VCaP (cell line): ENCODE data around the gene BRD7.

ENCODE experiments used
- H3K27ac ChIP-seq: fragments of 450-650 bp; 2 replicates; pipeline ENCODE4 v1.5.1; 2017
- TF ChIP-seq, protein P1 (sequence below): fragments of 450-650 bp; conservative IDR thresholded peaks from 2 replicates; pipeline ENCODE4 v1.5.1; 2017; ENCODE audit warnings: mild to moderate bottlenecking, moderate library complexity

The BRD7 gene

DNA sequence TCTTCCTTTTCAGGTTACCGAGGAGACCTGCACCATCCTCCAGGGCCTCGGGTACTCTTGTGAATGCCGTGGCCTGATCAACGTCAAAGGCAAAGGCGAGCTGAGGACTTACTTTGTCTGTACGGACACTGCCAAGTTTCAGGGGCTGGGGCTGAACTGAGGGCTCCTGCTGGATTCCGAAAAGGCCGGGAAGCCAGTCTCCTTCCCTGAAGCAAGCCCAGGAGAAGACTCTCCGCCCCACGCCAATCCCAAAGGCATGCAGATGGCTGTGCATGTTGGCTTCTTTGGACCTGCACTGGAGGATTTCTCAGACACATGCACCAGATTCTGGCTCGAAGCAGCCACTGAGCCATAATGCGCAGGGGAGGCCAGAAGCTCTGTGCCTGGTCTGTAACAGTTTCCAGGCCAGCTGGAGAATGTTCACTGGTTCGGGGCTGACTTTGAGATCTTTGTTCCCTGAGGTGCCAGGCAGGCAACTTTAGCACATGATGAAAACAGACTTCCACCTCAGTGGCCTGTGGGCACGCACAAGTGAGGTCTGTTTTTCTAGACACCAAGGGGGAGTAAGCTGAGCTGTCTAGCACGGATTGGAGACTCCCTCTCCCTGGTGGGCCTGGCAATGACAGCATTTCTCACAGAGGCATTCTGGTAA, 53.3 kb downstream of the BRD7 start:
- no peak overlapping the region for H3K27ac ChIP-seq
- TF ChIP-seq, protein P1, sequence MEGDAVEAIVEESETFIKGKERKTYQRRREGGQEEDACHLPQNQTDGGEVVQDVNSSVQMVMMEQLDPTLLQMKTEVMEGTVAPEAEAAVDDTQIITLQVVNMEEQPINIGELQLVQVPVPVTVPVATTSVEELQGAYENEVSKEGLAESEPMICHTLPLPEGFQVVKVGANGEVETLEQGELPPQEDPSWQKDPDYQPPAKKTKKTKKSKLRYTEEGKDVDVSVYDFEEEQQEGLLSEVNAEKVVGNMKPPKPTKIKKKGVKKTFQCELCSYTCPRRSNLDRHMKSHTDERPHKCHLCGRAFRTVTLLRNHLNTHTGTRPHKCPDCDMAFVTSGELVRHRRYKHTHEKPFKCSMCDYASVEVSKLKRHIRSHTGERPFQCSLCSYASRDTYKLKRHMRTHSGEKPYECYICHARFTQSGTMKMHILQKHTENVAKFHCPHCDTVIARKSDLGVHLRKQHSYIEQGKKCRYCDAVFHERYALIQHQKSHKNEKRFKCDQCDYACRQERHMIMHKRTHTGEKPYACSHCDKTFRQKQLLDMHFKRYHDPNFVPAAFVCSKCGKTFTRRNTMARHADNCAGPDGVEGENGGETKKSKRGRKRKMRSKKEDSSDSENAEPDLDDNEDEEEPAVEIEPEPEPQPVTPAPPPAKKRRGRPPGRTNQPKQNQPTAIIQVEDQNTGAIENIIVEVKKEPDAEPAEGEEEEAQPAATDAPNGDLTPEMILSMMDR: no peak

DNA sequence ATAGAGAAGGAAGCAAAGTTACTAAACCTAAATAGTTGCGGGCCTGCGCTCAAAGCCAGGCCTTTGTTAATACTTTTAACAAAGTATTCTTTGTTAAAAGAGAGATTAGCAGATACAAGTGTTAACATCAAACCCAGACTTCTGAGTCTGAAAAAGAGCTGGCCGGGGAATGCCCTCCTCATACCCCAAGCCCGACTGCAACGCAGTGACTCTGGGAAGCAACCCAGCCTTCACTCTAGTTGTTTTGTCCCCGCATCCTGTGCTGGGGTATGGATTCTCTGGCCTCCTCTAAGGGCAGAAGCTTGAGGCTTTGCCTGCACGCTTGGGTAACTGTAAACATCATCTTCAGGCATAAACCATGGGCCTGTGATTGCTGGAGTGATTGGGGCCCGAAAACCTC, 54.1 kb downstream of the BRD7 start:
- no peak overlapping the region for H3K27ac ChIP-seq
- TF ChIP-seq, protein P1: no peak

DNA sequence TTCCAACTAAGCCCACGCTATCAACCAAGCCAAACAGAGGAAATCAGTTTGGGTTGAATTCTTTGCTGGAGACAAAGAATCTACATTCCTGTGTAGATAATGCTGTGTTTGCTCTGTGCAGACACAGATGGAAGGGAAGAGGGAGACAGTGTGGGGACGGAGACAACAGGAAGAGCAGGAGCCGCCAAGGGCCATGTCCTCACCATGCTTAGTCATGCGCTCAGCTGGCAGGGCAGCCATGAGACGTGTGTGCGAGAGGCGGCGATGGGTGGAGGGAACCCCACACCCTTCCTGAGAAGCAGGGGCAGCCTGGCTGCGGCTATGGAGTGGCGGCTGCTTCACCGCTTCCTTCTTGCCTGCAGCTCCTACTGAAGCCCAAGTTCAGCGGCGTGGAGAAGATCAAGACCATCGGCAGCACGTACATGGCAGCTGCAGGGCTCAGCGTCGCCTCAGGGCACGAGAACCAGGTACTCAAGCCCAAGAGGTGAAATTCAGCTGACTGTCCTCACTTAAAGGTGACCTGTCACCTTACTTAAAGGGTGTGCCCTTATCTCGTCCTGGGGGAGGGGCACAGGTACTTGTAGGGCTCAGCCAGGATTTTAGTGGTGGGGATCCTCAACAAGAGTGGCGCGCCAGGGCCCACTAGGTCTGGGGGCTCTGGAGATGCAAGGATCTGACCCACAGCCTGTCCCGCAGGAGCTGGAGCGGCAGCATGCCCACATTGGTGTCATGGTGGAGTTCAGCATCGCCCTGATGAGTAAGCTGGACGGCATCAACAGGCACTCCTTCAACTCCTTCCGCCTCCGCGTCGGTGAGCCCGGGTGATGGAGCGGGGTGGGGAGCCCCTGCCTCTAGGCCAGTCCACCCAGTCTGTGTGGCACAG, 55.0 kb downstream of the BRD7 start:
- TF ChIP-seq, protein P1: no peak
- H3K27ac ChIP-seq: no peak overlapping the region

DNA sequence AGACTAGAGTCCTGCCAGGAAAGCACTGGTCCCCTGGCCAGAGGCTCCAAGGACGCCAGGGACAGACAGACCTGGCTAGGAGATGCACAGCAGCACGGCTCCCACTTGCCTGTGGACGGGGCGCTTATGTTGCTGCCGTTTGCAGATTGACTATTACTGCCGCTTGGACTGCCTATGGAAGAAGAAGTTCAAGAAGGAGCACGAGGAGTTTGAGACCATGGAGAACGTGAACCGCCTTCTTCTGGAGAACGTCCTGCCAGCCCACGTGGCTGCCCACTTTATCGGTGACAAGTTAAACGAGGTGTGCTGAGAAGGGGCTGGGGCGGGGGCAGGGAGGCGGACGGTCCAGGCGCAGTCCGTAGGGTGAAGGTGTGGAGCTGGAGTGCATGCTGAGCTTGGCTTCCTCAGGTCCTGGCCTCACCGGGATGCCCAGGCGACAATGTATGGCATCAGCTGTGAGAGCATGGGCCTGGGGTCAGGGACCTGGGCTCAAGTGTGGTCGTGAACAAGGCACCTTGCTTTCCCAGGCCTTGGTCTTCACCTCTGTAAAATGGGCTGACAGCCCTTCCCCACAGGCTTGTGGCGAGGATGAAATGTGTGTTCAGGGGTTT, 56.8 kb downstream of the BRD7 start:
- H3K27ac ChIP-seq: no peak overlapping the region
- TF ChIP-seq, protein P1: no peak

DNA sequence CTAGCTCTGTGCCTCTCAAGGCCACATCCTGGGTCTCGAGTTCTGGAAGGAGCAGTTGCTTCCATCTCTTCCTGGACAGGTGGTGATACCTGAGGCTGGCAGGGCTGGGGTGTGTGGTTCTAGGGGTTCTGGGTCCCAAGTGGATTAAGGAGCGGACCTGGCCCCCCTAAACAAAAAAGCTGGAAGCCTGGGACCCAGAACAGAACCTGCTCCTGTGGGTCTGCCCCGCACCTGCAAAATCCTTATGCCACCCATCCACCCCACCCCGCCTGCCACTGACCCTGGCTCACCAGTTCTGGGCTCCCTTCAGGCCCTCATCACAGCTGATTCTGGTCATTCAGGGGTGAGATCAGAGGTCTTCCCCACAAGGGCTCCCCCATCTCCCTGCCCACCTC, 57.7 kb downstream of the BRD7 start:
- TF ChIP-seq, protein P1: no peak
- H3K27ac ChIP-seq: no peak overlapping the region

DNA sequence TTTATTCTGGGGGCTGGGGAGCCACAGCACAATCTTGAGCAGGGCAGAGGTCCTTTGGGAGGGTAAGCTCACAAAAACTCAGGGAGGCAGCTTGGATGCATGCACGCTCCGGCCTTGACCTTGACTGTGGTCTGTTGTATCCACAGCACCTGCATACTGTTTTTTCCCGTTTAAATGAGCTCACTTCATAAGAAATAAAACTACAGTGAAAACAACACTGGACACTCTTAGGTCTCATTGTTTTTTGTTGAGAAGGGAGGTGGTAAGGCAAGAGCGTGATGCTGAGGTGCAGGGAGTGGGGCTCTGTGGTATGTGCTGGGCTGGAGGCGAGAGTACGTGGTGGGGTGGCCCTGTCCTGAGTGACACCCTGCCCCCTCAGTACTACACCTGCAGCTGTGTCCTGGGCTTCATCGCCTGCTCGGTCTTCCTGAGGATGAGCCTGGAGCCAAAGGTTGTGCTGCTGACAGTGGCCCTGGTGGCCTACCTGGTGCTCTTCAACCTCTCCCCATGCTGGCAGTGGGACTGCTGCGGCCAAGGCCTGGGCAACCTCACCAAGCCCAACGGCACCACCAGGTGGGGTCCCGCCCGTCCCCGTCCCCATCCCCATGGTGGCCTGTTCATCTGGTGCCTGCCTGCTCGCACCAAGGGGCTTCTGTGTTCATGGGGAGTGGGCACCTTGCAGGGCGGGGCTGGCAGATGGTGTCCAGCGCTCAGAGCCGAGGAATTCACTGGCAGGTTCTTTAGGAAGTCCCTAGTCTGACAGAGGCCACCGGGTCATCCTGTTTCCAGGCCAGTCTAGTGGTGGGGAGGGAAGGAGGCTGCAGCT, 58.3 kb downstream of the BRD7 start:
- H3K27ac ChIP-seq: no peak overlapping the region

More for the DNA sequence above, 58.3 kb downstream of the BRD7 start:
- TF ChIP-seq, protein P1: no peak
